ENCODE measurements around the gene PACSIN2.

GRCh38 chr22:42932197-42932519 lies 82.8 kb downstream of the PACSIN2 start:
- TF ChIP-seq, protein P1, sequence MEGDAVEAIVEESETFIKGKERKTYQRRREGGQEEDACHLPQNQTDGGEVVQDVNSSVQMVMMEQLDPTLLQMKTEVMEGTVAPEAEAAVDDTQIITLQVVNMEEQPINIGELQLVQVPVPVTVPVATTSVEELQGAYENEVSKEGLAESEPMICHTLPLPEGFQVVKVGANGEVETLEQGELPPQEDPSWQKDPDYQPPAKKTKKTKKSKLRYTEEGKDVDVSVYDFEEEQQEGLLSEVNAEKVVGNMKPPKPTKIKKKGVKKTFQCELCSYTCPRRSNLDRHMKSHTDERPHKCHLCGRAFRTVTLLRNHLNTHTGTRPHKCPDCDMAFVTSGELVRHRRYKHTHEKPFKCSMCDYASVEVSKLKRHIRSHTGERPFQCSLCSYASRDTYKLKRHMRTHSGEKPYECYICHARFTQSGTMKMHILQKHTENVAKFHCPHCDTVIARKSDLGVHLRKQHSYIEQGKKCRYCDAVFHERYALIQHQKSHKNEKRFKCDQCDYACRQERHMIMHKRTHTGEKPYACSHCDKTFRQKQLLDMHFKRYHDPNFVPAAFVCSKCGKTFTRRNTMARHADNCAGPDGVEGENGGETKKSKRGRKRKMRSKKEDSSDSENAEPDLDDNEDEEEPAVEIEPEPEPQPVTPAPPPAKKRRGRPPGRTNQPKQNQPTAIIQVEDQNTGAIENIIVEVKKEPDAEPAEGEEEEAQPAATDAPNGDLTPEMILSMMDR (IDR thresholded peaks at IDR 0.05), result no peak
- no peak for TF ChIP-seq POLR2A (IDR thresholded peaks at IDR 0.05)
